HG02571 (cell line): ENCODE results near the gene SLC6A17.
A peak's percentile ranks its signal among the peaks of the same experiment; 100 is the strongest.

Experiments used
- ATAC-seq: cut with Tn5 transposase; IDR thresholded peaks from one replicate; pipeline ENCODE4 v1.9.1; 2021; ENCODE audit warnings: mild to moderate bottlenecking, moderate library complexity; ENCODE audit not compliant: unreplicated experiment

SLC6A17 gene

GRCh38 chr1:110200666-110201065, 50.4 kb downstream of the SLC6A17 start:
- no peak for ATAC-seq

- no peak for ATAC-seq
Observed at GRCh38 chr1:110201157-110201825, 51.0 kb downstream of the SLC6A17 start.

GRCh38 chr1:110203021-110203661, 52.8 kb downstream of the SLC6A17 start:
- ATAC-seq, result no peak

- no peak for ATAC-seq
Observed at GRCh38 chr1:110205156-110205555, 54.9 kb downstream of the SLC6A17 start.

DNA sequence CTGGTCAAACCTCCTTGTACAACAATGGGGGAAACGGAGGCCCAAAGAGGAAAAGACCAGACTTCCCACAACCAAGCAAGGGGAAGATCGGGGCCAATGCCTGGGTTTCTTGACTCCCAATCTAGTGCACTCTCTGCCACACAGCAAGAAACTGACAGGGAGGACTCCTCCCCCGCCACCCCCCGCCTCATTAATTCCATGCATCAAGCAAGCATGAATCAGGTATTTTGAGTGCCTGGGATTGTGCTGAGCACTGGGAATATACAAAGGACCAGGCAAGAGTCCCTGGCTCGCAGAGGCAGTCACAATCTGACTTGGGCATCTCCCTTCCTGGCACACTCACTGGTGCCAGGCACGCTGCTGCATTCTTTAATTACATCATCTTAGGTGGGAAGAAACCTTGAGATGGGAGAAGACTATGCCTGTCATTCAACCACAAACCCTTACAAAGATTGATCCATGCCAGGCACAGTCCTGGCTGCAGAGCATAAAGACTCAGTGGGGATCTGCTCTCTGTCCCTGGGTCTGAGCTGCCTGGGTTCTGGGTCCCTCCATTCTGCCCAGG, 55.4 kb downstream of the SLC6A17 start:
- ATAC-seq, result no peak

- no peak for ATAC-seq
Observed at GRCh38 chr1:110206261-110206920, 56.1 kb downstream of the SLC6A17 start.

DNA sequence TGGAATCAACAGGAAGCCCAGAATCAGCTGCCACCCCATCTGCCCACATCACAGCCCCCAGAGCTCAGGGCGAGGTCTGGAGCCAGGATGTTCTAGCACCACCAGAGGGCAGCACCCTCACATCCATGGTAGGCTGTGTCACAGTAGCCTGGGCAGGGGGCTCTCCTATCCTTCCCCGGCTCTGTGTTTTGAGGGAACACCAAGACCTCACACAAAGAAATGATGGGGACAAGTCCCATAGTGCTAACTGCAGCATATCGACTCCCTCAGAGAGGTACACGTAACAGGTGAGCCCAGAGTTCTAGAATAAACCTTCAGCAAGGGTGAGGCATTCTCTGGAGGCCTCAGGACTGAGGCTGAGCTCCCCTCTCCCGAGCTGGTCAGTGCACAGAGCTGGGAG, 57.5 kb downstream of the SLC6A17 start:
- ATAC-seq, result no peak

- no peak for ATAC-seq
Observed at GRCh38 chr1:110208916-110209645, 58.8 kb downstream of the SLC6A17 start.

DNA sequence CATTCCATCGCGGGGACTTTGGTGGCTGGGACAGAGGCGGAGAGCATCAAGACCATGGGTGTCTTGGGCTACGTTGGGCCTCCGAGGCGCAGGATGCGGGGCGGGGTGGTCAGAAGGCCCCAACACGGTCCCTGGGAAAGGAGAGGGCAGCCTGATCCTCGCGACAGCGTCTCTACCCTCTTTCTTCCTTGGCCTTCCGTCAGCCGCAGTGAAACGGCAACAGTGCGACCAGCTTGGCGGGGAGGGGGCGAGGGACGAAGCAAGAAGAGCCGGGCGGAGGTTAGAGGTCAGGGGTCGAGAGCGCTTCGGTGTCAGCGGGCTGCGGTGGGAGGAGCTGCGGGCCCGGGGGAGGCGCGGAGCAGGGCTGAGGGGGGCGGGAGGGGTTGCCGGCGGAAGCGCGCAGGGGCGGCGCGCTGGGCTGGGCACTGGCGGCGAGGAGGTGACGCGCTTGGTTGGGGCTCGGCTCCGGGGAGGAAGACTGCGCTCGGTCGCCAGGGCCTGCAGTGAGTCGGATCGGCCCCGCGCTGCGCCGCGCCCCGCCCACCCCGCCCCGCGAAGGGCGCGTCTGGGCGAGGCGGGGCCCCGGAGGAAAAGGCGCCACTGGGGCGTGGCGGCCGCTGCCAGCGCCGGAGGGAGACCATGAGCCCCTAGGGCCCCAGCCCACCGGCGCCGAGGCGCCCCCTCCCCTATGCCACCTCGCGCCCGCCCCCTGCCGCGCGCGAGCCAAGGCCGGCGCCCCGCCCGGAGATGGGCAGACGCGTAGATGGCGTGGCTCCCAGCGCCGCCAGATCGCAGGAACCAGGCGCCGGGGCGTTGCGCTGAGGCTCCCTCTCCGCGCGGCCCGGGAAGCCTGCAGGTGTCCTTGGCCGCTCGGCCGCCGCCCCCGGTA, 59.7 kb downstream of the SLC6A17 start, which contains the start of gene KCNC4:
Gene KCNC4 (plus strand): TSS at position 600 of the 889 bp plus-strand sequence. CDS start 1,186 bp downstream, outside the sequence.
- peak; percentile 75 for ATAC-seq

DNA sequence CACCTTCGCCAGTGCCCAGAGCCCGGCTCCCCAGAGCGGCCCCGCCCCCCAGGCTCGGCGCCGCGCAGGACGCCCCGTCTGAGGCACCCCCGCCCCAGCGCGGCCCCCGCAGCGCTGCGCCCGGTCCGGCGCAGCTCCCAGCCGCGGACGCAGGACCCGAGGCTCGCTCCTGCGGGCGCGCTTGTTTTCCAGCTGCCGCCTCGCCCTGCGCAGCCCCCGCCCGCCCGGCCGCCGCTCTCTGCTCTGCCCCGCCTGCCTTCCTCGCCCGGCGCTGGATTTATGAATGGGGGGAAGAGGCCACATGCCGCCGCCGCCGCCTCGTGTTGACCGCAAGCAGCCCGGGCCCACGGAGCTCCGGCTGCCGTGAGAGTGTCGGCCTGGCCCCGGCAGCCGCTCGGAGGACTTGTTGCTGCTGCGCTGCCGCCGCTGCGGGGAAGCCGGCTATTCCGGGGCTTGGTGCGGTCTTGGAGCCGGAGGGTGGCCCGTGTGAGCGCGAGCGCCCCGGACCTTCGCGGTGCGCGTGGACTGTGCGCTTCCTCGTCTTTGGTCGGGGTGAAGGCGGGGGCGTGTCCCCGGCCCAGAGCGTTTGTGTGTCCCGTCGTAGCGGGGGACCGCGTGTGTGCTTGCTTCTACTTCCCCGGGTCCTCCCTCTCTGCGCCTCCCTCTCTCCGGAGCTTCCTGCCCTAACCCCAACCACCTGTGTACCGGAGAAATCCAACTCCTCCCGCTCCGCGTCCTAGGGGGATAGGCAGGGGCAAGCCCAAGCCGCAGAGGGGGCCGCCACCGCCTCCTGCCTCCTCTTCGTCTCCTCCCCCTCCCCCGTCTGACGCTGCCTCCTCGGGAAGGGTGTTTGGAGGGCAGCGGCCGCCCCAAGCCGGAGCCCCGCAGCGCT, 60.6 kb downstream of the SLC6A17 start:
- ATAC-seq, result peak; percentile 20

- no peak for ATAC-seq
Observed at GRCh38 chr1:110211496-110212168, 61.3 kb downstream of the SLC6A17 start.

- no peak for ATAC-seq
Observed at GRCh38 chr1:110212169-110213142, 62.2 kb downstream of the SLC6A17 start.

- ATAC-seq, result no peak
Observed at GRCh38 chr1:110213143-110213540, 62.8 kb downstream of the SLC6A17 start.

DNA sequence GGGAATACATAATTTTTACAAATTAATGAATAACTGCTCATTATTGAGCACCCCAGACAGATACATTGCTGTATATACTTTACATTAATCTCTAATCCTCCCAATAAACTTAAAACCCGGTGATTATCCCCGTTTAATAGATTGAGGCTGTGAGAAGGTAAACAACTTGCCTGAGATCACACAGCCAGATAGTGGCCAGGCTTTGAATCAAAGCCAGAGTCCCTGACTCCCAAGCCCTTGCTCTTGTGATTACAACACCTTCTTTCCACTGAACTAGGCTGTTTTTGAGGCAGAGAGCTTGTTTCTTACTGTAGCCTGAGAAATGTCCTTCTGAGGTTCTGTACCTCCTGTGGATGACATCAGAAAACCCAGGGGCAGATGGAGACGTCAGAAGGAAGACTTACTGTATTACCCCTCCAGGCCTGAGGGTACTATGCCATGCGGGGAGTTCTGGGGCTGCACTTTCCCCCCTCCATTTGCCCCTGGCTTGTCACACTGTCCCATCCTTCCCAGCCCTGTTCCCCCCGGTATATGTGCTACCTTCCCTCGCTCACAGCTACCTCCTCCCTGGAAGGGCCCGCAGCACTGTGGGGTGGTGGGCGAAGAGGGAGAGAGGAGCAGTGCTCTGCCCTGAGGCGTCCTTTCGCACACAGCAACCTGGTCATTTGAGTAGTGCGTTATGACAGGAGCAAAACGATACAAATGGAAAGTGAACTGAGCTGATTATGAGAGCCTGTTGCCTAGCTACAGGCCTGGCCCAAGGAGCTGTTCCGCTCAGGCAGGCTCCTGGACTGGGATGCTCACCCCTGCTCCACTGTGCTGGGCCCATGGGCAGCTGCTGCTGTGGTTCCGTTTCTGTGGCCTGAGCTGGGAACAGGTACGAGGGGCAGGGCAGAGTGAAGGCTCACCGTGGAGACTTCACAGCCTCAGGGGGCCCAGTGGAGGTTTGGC, 64.4 kb downstream of the SLC6A17 start:
- no peak for ATAC-seq

DNA sequence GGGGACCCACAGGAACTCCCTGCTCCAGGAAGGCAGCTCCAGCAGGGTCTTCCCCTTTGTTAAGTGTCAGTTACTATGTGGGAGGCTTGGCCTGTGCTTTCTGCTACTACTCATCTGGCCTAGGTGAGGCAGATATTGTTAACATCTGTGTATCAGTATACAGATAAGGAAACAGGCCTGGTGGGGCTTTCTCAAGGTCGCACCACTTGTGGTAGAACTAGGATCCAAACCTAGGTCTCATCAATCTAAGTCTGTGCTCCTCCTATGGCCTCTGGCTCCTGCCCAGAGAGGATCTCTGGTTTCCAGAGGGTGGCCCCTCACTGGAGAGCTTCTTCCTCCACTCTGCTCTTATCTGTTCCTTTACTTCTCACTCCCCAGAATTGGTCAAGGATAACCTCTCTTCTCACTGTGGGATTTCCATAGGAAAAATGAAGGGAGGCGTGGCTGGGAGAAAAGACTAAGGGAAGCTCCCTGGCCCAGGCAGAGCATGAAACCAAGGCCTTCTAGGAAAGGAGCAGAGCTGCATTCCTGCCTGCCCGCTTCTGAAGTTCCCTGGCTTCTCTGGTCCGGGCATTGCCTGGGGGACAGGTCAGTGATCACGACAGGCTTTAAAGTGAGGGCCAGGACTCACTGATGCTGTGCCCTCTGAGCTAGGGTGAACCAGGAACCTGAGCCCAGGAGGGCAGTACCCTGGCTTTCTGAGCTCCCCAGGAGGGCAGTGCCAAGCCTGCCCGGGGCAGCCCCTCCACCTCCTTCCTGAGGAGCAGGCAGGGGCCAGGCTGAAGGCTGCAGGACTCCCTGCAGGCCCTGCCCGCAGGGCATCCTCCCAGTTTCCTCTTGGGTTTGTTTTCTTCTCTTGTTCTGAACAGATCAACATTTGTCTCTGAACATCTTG, 65.6 kb downstream of the SLC6A17 start:
- ATAC-seq, result no peak
